Memory B cell (primary cell): ENCODE measurements around the gene SEC62.

Experiments
- ATAC-seq: fragments of 150-1000 bp; cut with Tn5 transposase; 2 replicates; pipeline ENCODE4 v1.10.0; 2021; ENCODE audit warnings: low read depth, mild to moderate bottlenecking, moderate library complexity
- DNase-seq, 2 donors: peaks; one replicate each; pipeline ENCODE4 v3.0.0; 2022; ENCODE audit warnings: low spot score in 2 of 2
- H3K27ac Mint-ChIP-seq: one replicate; pipeline ENCODE4 v1.8.0; 2022; ENCODE audit warnings: mild to moderate bottlenecking, moderate library complexity, mixed read lengths
- H3K27me3 Mint-ChIP-seq: one replicate; pipeline ENCODE4 v1.8.0; 2022; ENCODE audit warnings: mixed read lengths
- H3K36me3 Mint-ChIP-seq: one replicate; pipeline ENCODE4 v1.8.0; 2022; ENCODE audit warnings: mild to moderate bottlenecking, mixed read lengths
- H3K4me1 Mint-ChIP-seq: one replicate; pipeline ENCODE4 v1.8.0; 2022; ENCODE audit warnings: mixed read lengths
- H3K4me3 Mint-ChIP-seq: one replicate; pipeline ENCODE4 v1.8.0; 2022; ENCODE audit warnings: mild to moderate bottlenecking, moderate library complexity, mixed read lengths
- H3K9me3 Mint-ChIP-seq: one replicate; pipeline ENCODE4 v1.8.0; 2022; ENCODE audit warnings: mixed read lengths

SEC62 gene

DNA sequence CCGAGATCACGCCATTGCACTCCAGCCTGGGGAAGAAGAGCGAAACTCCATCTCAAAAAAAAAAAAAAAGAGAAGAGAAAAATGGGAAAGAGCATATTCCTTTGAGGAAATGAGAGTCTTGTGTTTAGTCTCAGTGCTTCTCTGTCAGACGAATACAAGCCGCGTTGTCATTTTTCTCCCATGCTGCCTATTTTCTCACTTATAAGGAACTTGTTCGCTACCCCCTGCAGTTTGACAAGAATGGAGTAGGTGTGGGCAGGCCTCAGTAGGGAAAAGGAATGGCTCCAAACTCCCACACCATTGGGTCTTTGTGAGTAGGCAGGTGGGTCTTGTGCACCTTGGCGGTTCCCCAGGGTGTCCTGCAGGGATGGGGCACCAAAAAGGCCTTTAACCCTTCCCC lies 77.7 kb downstream of the SEC62 start:
- no peak overlapping the region for H3K4me3 Mint-ChIP-seq
- H3K36me3 Mint-ChIP-seq: peaks cover 7% of the 10 kb centered on the region
- no peaks in the 10 kb centered on the region for H3K27me3 Mint-ChIP-seq
- DNase-seq (no peak), ATAC-seq (no peak)
- H3K9me3 Mint-ChIP-seq: no peaks in the 10 kb centered on the region
- H3K27ac Mint-ChIP-seq: peak overlapping the region; percentile 87
- H3K4me1 Mint-ChIP-seq: peaks cover 33% of the 10 kb centered on the region

DNA sequence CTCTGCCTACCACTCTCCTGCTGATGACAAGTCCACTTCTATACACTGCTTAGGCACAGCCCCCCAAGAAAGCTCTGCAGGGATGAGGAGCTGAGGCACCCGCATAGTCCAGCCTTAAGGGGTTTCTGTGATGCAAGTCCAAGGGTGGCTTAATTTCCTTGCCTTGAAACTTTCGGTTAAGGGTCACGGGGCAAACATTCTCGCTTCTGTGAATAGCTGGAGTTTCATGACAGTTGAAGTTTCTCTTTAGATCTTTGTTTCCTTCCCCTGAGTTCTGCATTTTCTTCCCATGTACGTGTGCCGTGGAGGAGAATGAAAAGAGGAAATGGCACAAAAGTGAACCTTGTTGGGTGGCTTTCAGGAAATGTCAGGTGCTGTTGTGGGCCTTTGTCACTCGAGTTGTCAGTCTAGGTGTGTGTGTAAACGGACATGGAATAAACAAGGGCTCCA lies 78.2 kb downstream of the SEC62 start:
- peak overlapping the region; percentile 55 for H3K4me3 Mint-ChIP-seq

DNA sequence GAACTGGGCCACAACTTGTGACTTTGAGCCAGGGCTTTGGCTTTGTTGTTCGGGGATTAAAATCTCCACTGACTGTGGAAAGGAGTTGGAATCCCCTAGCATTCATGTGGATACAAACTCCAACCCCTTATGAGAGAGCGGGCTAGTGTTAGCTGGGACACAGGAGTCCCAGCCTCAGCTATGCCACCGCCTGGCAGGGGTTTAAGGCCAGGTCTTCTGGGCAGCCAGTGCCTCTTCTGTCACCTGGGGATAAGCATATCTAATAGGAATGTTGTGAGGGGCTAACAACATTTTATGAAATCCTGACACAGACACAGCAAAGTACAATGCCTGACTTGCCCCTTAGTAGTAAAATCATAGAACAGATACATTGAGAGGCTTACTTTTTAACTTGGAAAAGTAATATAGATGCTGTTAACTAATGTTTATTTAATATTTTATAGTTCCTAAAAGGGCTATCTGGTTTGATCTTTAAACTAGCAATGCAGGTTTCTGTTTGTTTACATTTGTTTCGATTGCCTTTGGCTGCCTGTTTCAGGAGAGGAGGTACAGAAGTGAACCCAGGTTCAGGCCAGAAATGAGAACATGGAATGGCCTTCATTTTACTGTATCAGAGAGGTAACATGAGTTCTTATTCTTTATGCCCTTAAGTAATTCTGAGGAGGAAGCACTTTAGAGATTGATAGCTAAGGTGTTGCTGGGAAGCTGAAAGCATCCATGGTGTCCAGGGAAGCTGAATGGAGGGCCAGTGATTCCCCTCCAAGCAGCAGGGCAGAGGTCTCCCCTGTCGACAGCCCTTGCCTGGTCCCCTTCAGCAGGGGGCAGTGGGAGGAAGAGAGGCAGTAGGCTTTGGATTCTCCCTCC lies 79.9 kb downstream of the SEC62 start:
- peaks cover 2% of the 10 kb centered on the region for H3K36me3 Mint-ChIP-seq
- ATAC-seq (no peak), DNase-seq (no peak)
- no peak overlapping the region for H3K4me3 Mint-ChIP-seq
- H3K4me1 Mint-ChIP-seq: peaks cover 18% of the 10 kb centered on the region
- H3K27ac Mint-ChIP-seq: peak overlapping the region; percentile 47
- no peaks in the 10 kb centered on the region for H3K9me3 Mint-ChIP-seq
- H3K27me3 Mint-ChIP-seq: no peaks in the 10 kb centered on the region

More for the DNA sequence above, 78.2 kb downstream of the SEC62 start:
- Mint-ChIP-seq H3K4me1 (peaks cover 31% of the 10 kb centered on the region), H3K36me3 (peaks cover 6% of the 10 kb centered on the region), H3K27ac (peak overlapping the region; percentile 87), H3K27me3 (no peaks in the 10 kb centered on the region), H3K9me3 (no peaks in the 10 kb centered on the region)
- DNase-seq (peak; percentile 33 to 63), ATAC-seq (peak; percentile 93)

DNA sequence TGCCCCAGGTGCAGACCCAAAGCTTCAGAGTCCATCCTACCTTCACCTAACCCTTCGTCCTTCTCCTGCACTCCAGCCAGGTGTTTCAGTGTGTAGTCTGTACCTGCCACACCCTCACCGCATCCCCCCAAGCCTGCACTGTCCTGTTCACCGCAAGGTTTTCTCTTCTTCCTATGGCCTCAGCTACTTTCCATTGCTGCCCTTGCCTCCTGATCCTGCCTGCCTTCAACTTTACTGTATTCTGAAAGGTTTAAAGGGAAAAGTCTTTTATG lies 80.5 kb downstream of the SEC62 start:
- Mint-ChIP-seq H3K9me3 (no peaks in the 10 kb centered on the region), H3K27ac (peak overlapping the region; percentile 35), H3K36me3 (peaks cover 2% of the 10 kb centered on the region), H3K27me3 (no peaks in the 10 kb centered on the region), H3K4me1 (peaks cover 18% of the 10 kb centered on the region), H3K4me3 (no peak overlapping the region)
- no peak for ATAC-seq
- DNase-seq: no peak
